ENCODE measurements around the gene RUVBL2. TPM values are rescaled to one million over a fixed set of nuclear protein-coding genes. Genes with fewer than 3 reads are reported as not detected.
A peak's percentile ranks its signal among the peaks of the same experiment; 100 is the strongest.

Gene RUVBL2
- total and polyA plus RNA-seq, 2 donors (not counting 3 experiments of a cell fraction or from before 2014, with no cell fraction given): 115 to 185 TPM

- H3K27me3 ChIP-seq (ENCODE audit: control insufficient read depth in 2 of 2, insufficient read depth in 2 of 2, low read length in 2 of 2): no peaks in the 10 kb centered on the region
- peak within 1 kb of the TSS; percentile 66 for H3K4me2 ChIP-seq (ENCODE audit: insufficient read depth, low read length)
- H3K79me2 ChIP-seq (ENCODE audit: control insufficient read depth, insufficient read depth, low read length): no peaks in the 10 kb centered on the region
- BruUV-seq (replicated peaks): no TSS peak
- no peaks in the 10 kb centered on the region for H4K20me1 ChIP-seq (replicated peaks; ENCODE audit: control insufficient read depth, extremely low read depth, insufficient read depth, low read length)
- TF ChIP-seq JUN (IDR thresholded peaks at IDR 0.05; ENCODE audit: borderline replicate concordance, insufficient read depth, insufficient read length, low read depth): no peak
- TF ChIP-seq GATA2 (IDR thresholded peaks at IDR 0.05; ENCODE audit: insufficient read depth, insufficient read length, low read depth, low read length): no peak
- dilution Hi-C loops (cut with MboI; ENCODE audit: extremely low pct_ligation_motif_present, low sequenced_read_pairs) (no loop called here), intact Hi-C loops (cut with micrococcal nuclease) (loop anchor here (1.0 kb wide), 1 partner anchor 10 kb away; no protein-coding TSS in a partner anchor)
- FAIRE-seq (peak; percentile 87), DNase-seq (ENCODE audit: low read depth, low spot score) (peak; percentile 54)
- H3K4me1 ChIP-seq (ENCODE audit: control insufficient read depth, extremely low read depth, insufficient read depth, low read length): peaks cover 11% of the 10 kb centered on the region
- ChIA-PET CTCF (interaction anchor here (0.8 to 1.8 kb wide), 10 partner anchors 9 to 168 kb away, joined by 3 to 9 read pairs (median 4); no protein-coding TSS in a partner anchor), POLR2A (interaction anchor here (0.6 kb wide), 1 partner anchor 177 kb away, joined by 3 read pairs; no protein-coding TSS in a partner anchor)
- H3K27ac ChIP-seq (ENCODE audit: insufficient read depth, low read depth, low read length): no peak within 1 kb of the TSS
- H3K4me3 ChIP-seq (replicated peaks in 1 of 3; ENCODE audit: insufficient read depth in 1 of 3, low read depth in 1 of 3, low read length in 3 of 3): peak within 1 kb of the TSS in 2 of 3 experiments; percentile 30 to 55
- H3K9ac ChIP-seq (replicated peaks; ENCODE audit: extremely low read depth, insufficient read depth, low read length): no peak within 1 kb of the TSS
- no peaks in the 10 kb centered on the region for H3K9me3 ChIP-seq (replicated peaks; ENCODE audit: control insufficient read depth, insufficient read depth, low read length)
- no peaks in the 10 kb centered on the region for H3K36me3 ChIP-seq (ENCODE audit: control insufficient read depth in 2 of 2, extremely low read depth in 1 of 2, insufficient read depth in 2 of 2, low read length in 2 of 2)
- no peaks in the 10 kb centered on the region for H3K9me1 ChIP-seq (replicated peaks; ENCODE audit: control insufficient read depth, extremely low read depth, insufficient read depth, low read length)
- peak within 1 kb of the TSS; percentile 91 for H2AFZ ChIP-seq (ENCODE audit: low read depth, low read length)
These were observed 64.0 kb downstream of the RUVBL2 start, which contains the start of gene CGB7 for GRCh38 chr19:49057636-49058234. TSS of gene CGB7 (minus strand) at chr19:49057749. CDS start at chr19:49055375, 2,374 bp downstream.

- H3K27me3 ChIP-seq (ENCODE audit: control insufficient read depth in 2 of 2, insufficient read depth in 2 of 2, low read length in 2 of 2): peaks cover 0 to 1% of the 10 kb centered on the region in 2 experiments
- POLR2A ChIA-PET: no interaction called here
- H3K4me2 ChIP-seq (ENCODE audit: insufficient read depth, low read length): no peak overlapping the region
- H2AFZ ChIP-seq (ENCODE audit: low read depth, low read length): no peak overlapping the region
- H3K36me3 ChIP-seq (ENCODE audit: control insufficient read depth in 2 of 2, extremely low read depth in 1 of 2, insufficient read depth in 2 of 2, low read length in 2 of 2): no peaks in the 10 kb centered on the region
- BruUV-seq (replicated peaks): no TSS peak
- no peak overlapping the region for H3K9ac ChIP-seq (replicated peaks; ENCODE audit: extremely low read depth, insufficient read depth, low read length)
- no peaks in the 10 kb centered on the region for H3K79me2 ChIP-seq (ENCODE audit: control insufficient read depth, insufficient read depth, low read length)
- intact Hi-C loops (cut with micrococcal nuclease) (no loop called here), dilution Hi-C loops (cut with MboI; ENCODE audit: extremely low pct_ligation_motif_present, low sequenced_read_pairs) (no loop called here)
- CTCF ChIA-PET: interaction anchor here (0.9 to 1.8 kb wide), 5 partner anchors 8 to 59 kb away, joined by 3 to 7 read pairs (median 4); no protein-coding TSS in a partner anchor
- H3K4me1 ChIP-seq (ENCODE audit: control insufficient read depth, extremely low read depth, insufficient read depth, low read length): peaks cover 11% of the 10 kb centered on the region
- H3K9me1 ChIP-seq (replicated peaks; ENCODE audit: control insufficient read depth, extremely low read depth, insufficient read depth, low read length): no peaks in the 10 kb centered on the region
- H3K4me3 ChIP-seq (replicated peaks in 1 of 3; ENCODE audit: insufficient read depth in 1 of 3, low read depth in 1 of 3, low read length in 3 of 3): no peak overlapping the region
- no peak for FAIRE-seq
- TF ChIP-seq POLR2AphosphoS5 (IDR thresholded peaks at IDR 0.05; ENCODE audit: insufficient read depth, low read depth, low read length): no peak
- TF ChIP-seq JUN (IDR thresholded peaks at IDR 0.05; ENCODE audit: borderline replicate concordance, insufficient read depth, insufficient read length, low read depth): no peak
- no peak for TF ChIP-seq MYC (IDR thresholded peaks at IDR 0.05; ENCODE audit: low read depth, low read length)
- no peak for TF ChIP-seq GATA2 (IDR thresholded peaks at IDR 0.05; ENCODE audit: insufficient read depth, insufficient read length, low read depth, low read length)
- no peaks in the 10 kb centered on the region for H3K9me3 ChIP-seq (replicated peaks; ENCODE audit: control insufficient read depth, insufficient read depth, low read length)
- DNase-seq (ENCODE audit: low read depth, low spot score): no peak
- no peaks in the 10 kb centered on the region for H4K20me1 ChIP-seq (replicated peaks; ENCODE audit: control insufficient read depth, extremely low read depth, insufficient read depth, low read length)
- H3K27ac ChIP-seq (ENCODE audit: insufficient read depth, low read depth, low read length): no peak overlapping the region
These were observed 64.9 kb downstream of the RUVBL2 start for GRCh38 chr19:49058562-49058961.
